HUDEP-2 (cell line): ENCODE results near the gene TPX2.
A peak's percentile ranks its signal among the peaks of the same experiment; 100 is the strongest.
"Not testable (repeated sequence)": the region's sequence is repeated elsewhere in the genome, so short reads cannot be mapped to it uniquely, and the experiment has no call there.

Experiments used
- DNase-seq, 76 experiments: peaks; one replicate each; lab custom pipeline; 2025; ENCODE audit not compliant: unreplicated experiment in 76 of 76; lab: John Stamatoyannopoulos, UW

The TPX2 gene

GRCh38 chr20:31718952-31719643 lies 20.0 kb upstream of the TPX2 start:
- DNase-seq, result no peak

GRCh38 chr20:31719644-31720485 lies 19.2 kb upstream of the TPX2 start:
- peak in 2 of 76 experiments; percentile 24 to 34 for DNase-seq

DNA sequence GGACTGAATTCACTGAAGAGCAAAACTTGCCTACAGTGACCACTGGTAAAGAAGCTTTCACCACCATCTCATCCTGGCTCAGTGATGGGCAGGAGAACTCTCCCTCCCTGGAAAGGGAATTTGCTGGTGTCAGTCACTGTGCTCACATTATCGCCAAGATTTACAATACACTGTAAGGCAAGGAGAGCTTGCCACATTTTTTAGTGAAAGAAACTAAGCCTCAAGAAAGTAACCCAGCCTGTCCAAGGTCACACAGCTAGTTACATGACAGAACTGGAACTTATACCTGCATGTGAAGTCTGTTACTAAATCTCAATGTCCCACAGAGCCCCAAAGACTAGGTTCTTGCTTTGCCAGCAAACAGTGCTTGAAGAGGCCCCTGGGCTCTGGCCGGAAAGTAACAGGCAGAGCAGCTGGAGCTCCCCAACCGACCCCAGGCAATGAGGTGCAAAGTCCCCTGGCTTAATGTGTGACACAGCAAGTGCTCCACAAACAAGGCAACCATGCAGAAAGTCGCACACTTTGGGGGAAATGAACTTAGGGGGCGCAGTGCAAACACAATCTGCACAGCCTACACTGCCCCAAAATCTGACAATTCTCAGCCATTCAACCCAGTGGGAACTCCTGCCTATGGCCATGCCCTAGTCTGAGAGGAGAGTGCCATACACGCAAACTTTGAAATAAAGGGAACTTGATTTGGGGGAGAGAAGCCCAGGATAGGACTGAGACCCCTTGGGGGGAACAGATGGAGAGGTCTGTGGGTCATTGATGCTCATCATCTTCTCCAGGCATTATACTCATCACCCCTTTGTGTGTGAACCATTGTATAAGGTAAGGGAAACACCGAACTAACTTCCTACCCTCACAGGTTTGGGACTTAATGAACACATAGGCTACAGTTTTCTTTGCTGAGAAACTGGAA lies 18.3 kb upstream of the TPX2 start:
- peak in 10 of 76 experiments; percentile 8 to 47 (median 26) for DNase-seq

- DNase-seq, result peak in 2 of 76 experiments; percentile 12 to 18
These were observed 17.5 kb upstream of the TPX2 start for GRCh38 chr20:31721408-31722256.

- DNase-seq, result peak in 68 of 76 experiments; percentile 20 to 84 (median 68)
These were observed 16.6 kb upstream of the TPX2 start, which contains the start of gene BCL2L1 for GRCh38 chr20:31722257-31723068. BCL2L1 (minus strand) TSS chr20:31722868; CDS start chr20:31722218, 650 bp downstream.

DNA sequence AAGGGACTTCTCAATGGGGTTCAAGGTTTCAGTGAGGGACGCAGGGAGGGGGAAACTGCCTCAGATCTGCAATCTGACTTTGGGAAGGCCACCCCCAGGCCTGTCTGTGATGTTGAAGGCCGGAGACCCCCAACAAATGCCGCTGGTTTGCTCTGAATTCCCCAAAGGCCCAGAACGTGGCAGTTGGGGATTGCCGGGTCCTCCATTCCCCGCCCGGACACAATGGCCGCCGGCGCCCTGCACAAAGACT lies 16.1 kb upstream of the TPX2 start:
- peak in 1 of 76 experiments; percentile 69 for DNase-seq

DNA sequence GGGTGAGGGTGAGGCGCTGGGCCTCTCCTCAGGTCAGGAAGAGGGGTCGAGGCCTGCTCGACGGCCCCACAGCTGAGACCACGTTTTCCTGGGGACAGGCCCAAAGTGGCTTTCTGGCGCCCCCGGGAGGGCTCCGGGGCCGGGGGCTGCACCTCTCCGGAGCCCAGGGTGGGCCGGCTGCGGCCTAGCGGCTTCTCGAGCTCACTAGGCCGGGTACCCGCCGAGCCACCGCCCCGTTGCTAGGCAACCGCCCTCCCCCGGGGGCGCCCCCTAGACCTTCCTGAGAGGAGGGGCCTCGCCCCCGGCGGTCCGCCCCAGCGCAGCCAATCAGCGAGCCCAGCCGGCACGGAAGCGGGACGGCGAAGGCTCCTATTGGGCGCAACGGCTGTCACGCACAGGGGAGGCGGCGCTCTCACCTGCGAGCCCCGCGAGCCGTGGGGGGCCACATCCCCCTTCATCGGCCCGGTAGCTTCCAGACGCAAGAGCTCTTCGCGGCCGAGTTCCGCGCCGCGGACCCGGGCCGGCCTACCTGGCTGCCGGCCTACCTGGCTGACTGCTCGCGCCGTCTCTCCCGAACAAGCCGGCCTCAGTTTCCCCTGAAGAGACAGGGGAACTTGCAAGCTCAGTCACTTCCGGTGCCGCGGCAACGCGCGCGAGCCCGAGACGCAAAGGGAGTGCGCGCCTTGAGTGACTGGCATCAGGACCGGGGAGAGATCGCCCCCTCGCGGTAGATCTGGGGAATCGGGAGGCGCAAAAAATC lies 15.6 kb upstream of the TPX2 start:
- peak; percentile 50 to 99 (median 96) for DNase-seq

- DNase-seq, result no peak
These were observed 7.8 kb upstream of the TPX2 start for GRCh38 chr20:31731321-31731717.

DNA sequence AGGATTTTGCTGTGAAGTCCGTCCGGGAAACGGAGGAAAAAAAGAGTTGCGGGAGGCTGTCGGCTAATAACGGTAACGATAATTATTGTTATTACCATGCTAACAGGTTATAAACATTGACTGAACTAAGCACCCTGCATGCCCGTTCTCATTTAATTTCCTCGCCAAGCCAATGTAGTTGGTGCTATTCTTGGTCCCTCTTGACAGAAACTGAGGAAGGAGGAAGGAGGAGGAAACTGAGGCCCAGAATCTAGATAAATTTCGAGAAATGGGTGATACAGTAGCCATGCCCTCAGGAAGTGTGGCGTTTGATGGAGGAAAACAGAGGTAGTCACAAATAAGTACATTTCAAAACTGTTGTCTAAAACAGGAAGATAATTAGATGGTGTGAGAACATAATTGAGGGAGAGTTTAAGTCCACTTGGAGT lies 474 bp downstream of the TPX2 start:
- no peak for DNase-seq

DNA sequence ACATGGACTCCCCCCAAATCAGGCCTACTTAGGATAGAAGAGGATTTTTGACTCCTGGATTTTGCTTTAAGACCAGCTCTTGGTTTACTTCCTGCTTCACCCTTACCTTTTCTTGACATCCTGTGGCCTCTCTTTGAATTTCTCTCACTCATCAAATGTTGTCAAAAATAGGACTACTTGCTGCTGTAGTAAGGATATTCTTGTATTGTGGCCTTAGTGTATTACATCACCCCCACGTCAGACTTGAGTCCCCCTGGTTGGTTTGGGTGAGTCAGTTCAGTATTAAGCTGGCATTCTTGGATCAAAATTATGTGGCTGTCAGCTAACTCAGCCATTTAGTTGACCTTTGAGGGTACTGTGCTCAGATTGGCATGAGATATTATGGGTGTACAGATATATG lies 1.1 kb downstream of the TPX2 start:
- DNase-seq, result no peak

DNA sequence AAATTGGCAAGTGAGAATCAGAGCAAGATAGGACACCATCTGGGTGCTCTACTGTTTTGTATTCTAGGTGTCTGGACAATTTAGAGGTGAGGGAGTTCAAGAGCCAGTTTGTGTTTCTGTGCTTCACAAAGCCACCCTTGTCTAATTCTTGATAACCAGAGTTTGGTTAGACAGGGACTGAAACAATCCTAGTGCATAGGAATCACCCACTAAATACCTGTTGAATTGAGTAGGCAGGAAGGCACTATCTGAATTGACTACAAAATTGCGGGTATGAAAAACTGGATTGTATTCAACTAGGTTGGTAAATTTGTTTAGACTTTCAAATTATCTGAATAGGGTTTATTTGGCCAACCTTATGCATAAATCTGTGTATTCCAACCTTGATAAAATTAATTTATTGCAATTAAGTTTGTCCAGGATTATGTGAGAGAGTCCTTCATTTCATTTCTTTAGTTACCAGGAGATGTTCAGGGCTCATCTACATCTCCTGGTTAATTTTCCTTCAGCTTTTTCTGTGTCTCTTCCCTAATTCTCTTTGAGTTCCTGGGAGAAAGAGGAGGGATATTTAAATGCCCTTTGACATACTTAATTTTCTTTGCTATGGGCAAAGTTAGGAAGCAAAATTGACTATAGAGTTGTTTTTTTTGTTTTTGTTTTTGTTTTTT lies 1.7 kb downstream of the TPX2 start:
- DNase-seq, result no peak

GRCh38 chr20:31746068-31746878 lies 7.2 kb downstream of the TPX2 start:
- DNase-seq, result no peak

DNA sequence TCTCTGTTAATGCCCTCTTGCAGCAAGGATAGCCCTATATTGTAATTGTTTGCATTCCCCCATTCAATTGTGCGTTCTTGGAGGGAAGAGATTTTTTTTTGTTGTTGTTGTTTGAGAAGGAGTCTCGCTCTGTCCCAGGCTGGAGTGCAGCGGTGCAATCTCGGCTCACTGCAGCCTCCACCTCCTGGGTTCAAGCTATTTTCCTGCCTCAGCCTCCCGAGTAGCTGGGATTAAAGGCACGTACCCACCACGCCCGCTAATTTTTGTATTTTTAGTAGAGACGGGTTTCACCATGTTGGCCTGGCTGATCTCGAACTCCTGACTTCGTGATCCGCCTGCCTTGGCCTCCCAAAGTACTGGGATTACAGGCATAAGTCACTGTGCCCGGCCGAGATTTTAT lies 7.9 kb downstream of the TPX2 start:
- not testable (repeated sequence) for DNase-seq

DNA sequence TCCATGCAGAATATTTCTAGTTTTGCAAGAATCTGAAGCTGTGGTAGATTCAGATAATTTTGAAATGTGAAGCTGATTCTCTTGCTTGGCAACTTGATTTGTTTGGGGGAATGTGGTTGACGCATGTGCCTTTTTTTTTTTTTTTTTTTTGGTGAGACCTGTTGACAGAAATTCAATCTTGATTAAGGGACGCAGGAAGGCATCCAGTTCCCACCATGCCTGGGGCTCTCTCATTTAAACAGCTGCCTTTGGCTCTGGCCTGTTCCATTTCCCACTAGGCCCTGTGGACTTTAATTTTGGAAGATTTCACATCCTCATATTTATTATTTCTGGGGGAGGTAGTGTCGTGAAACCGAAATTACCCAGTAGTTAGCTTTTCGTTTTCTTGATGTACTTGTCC lies 8.6 kb downstream of the TPX2 start:
- no peak for DNase-seq

- DNase-seq, result no peak
These were observed 10.1 kb downstream of the TPX2 start for GRCh38 chr20:31749223-31749622.

DNA sequence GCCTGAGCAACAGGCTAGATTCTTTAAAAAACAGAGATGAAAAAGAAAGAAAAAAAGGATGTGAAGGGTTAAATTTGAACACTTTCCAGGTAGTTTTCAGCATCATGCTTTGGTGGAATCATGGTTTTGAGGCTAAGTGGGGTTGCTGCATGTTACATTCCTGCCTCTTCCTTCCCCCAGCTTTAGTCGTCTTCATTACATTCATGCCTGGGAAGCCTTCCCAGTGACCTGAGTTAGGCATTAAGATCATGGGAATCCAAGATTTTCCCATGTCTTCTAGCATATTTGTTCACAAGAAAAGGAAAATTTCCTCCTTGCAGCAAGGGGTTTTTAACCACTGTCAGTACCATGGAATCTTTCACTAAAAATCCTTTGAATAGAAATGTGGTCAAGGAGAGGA lies 12.0 kb downstream of the TPX2 start:
- DNase-seq, result no peak

- no peak for DNase-seq
These were observed 18.2 kb downstream of the TPX2 start for GRCh38 chr20:31757254-31757653.
